ENCODE data around the gene SRPK2. TPM values are rescaled to one million over a fixed set of nuclear protein-coding genes. Genes with fewer than 3 reads are reported as not detected.
A peak's percentile ranks its signal among the peaks of the same experiment; 100 is the strongest.
"Not testable (repeated sequence)": the region's sequence is repeated elsewhere in the genome, so short reads cannot be mapped to it uniquely, and the experiment has no call there.

SRPK2 gene
- total RNA-seq, 1 donor from 2014 or later: 69.5 TPM

- Mint-ChIP-seq H3K9me3 (ENCODE audit: unreplicated experiment) (no peaks in the 10 kb centered on the region), H3K36me3 (ENCODE audit: unreplicated experiment) (no peaks in the 10 kb centered on the region), H3K27ac (ENCODE audit: unreplicated experiment) (no peak overlapping the region), H3K27me3 (ENCODE audit: unreplicated experiment) (no peaks in the 10 kb centered on the region), H3K4me1 (ENCODE audit: unreplicated experiment) (peaks cover 8% of the 10 kb centered on the region), H3K4me3 (ENCODE audit: unreplicated experiment) (no peak overlapping the region)
- no peak for TF ChIP-seq CTCF (IDR thresholded peaks at IDR 0.05)
- no peak for DNase-seq (ENCODE audit: extremely low spot score, unreplicated experiment)
Measured at GRCh38 chr7:105345003-105345402, 43.7 kb downstream of the SRPK2 start.

- no peak for TF ChIP-seq CTCF (IDR thresholded peaks at IDR 0.05)
- Mint-ChIP-seq H3K9me3 (ENCODE audit: unreplicated experiment) (no peaks in the 10 kb centered on the region), H3K27ac (ENCODE audit: unreplicated experiment) (no peak overlapping the region)
Measured at GRCh38 chr7:105339404-105340323, 49.1 kb downstream of the SRPK2 start.

GRCh38 chr7:105337529-105337928 lies 51.2 kb downstream of the SRPK2 start:
- Mint-ChIP-seq H3K27me3 (ENCODE audit: unreplicated experiment) (no peaks in the 10 kb centered on the region), H3K4me1 (ENCODE audit: unreplicated experiment) (peaks cover 18% of the 10 kb centered on the region), H3K4me3 (ENCODE audit: unreplicated experiment) (no peak overlapping the region), H3K36me3 (ENCODE audit: unreplicated experiment) (no peaks in the 10 kb centered on the region), H3K27ac (ENCODE audit: unreplicated experiment) (peak overlapping the region; percentile 73), H3K9me3 (ENCODE audit: unreplicated experiment) (no peaks in the 10 kb centered on the region)
- TF ChIP-seq CTCF (IDR thresholded peaks at IDR 0.05): no peak
- no peak for DNase-seq (ENCODE audit: extremely low spot score, unreplicated experiment)

More at GRCh38 chr7:105339404-105340323, 49.1 kb downstream of the SRPK2 start:
- H3K36me3 Mint-ChIP-seq (ENCODE audit: unreplicated experiment): no peaks in the 10 kb centered on the region
- H3K4me3 Mint-ChIP-seq (ENCODE audit: unreplicated experiment): no peak overlapping the region
- H3K4me1 Mint-ChIP-seq (ENCODE audit: unreplicated experiment): peaks cover 20% of the 10 kb centered on the region
- DNase-seq (ENCODE audit: extremely low spot score, unreplicated experiment): no peak
- H3K27me3 Mint-ChIP-seq (ENCODE audit: unreplicated experiment): no peaks in the 10 kb centered on the region

GRCh38 chr7:105336009-105336408 lies 52.7 kb downstream of the SRPK2 start:
- Mint-ChIP-seq H3K36me3 (ENCODE audit: unreplicated experiment) (no peaks in the 10 kb centered on the region), H3K27me3 (ENCODE audit: unreplicated experiment) (no peaks in the 10 kb centered on the region), H3K9me3 (ENCODE audit: unreplicated experiment) (no peaks in the 10 kb centered on the region), H3K4me1 (ENCODE audit: unreplicated experiment) (peaks cover 30% of the 10 kb centered on the region), H3K27ac (ENCODE audit: unreplicated experiment) (no peak overlapping the region), H3K4me3 (ENCODE audit: unreplicated experiment) (no peak overlapping the region)
- TF ChIP-seq CTCF (IDR thresholded peaks at IDR 0.05): peak; percentile 54
- no peak for DNase-seq (ENCODE audit: extremely low spot score, unreplicated experiment)

- DNase-seq (ENCODE audit: extremely low spot score, unreplicated experiment); H3K27ac Mint-ChIP-seq (ENCODE audit: unreplicated experiment); H3K4me3 Mint-ChIP-seq (ENCODE audit: unreplicated experiment); H3K36me3 Mint-ChIP-seq (ENCODE audit: unreplicated experiment); H3K9me3 Mint-ChIP-seq (ENCODE audit: unreplicated experiment); H3K27me3 Mint-ChIP-seq (ENCODE audit: unreplicated experiment): not testable (repeated sequence)
- H3K4me1 Mint-ChIP-seq (ENCODE audit: unreplicated experiment): peaks cover 29% of the 10 kb centered on the region
Measured at GRCh38 chr7:105332661-105333060, 56.1 kb downstream of the SRPK2 start.
